GM19240 (cell line): ENCODE measurements around the gene SLC18A3.

ENCODE experiments used
- DNase-seq: peaks from one replicate; pipeline ENCODE4 v3.0.0; 2011; ENCODE audit warnings: low spot score; ENCODE audit not compliant: insufficient read length

The SLC18A3 gene

GRCh38 chr10:49610114-49610457 is at the start of gene SLC18A3:
SLC18A3 (plus strand) TSS chr10:49610310; CDS start chr10:49610741, 431 bp downstream.
- no peak for DNase-seq

GRCh38 chr10:49560526-49560925 is 49.6 kb upstream of the SLC18A3 start:
- DNase-seq = no peak

GRCh38 chr10:49562893-49563292 is 47.2 kb upstream of the SLC18A3 start:
- DNase-seq = no peak

- DNase-seq = no peak
Measured at GRCh38 chr10:49564461-49565009, 45.6 kb upstream of the SLC18A3 start.

- no peak for DNase-seq
Measured at GRCh38 chr10:49567810-49568209, 42.3 kb upstream of the SLC18A3 start.

GRCh38 chr10:49568235-49568634 is 41.9 kb upstream of the SLC18A3 start:
- DNase-seq = no peak

GRCh38 chr10:49569031-49569631 is 41.0 kb upstream of the SLC18A3 start:
- no peak for DNase-seq

- DNase-seq = no peak
Measured at GRCh38 chr10:49571388-49571787, 38.7 kb upstream of the SLC18A3 start.

GRCh38 chr10:49572594-49573114 is 37.5 kb upstream of the SLC18A3 start:
- DNase-seq = no peak

GRCh38 chr10:49575489-49576072 is 34.5 kb upstream of the SLC18A3 start:
- DNase-seq = no peak

- DNase-seq = no peak
Measured at GRCh38 chr10:49577182-49577925, 32.8 kb upstream of the SLC18A3 start.

- DNase-seq = no peak
Measured at GRCh38 chr10:49578392-49578791, 31.7 kb upstream of the SLC18A3 start.

- no peak for DNase-seq
Measured at GRCh38 chr10:49579621-49580020, 30.5 kb upstream of the SLC18A3 start.

GRCh38 chr10:49585387-49585786 is 24.7 kb upstream of the SLC18A3 start:
- DNase-seq = no peak

GRCh38 chr10:49587981-49588380 is 22.1 kb upstream of the SLC18A3 start:
- no peak for DNase-seq

- peak; percentile 58 for DNase-seq
Measured at GRCh38 chr10:49592726-49593563, 17.2 kb upstream of the SLC18A3 start.

GRCh38 chr10:49593564-49593875 is 16.6 kb upstream of the SLC18A3 start:
- no peak for DNase-seq

- no peak for DNase-seq
Measured at GRCh38 chr10:49593998-49594397, 16.1 kb upstream of the SLC18A3 start.

GRCh38 chr10:49594594-49594993 is 15.5 kb upstream of the SLC18A3 start:
- no peak for DNase-seq

- no peak for DNase-seq
Measured at GRCh38 chr10:49595003-49595712, 15.0 kb upstream of the SLC18A3 start.
